Neural progenitor cell (in vitro differentiated cells): ENCODE results near the gene ZNF277.

Experiments used
- EZH2phosphoT487 ChIP-seq: fragments of 200-600 bp; sonication (generic); IDR thresholded peaks from 2 replicates; pipeline ENCODE4 v1.6.1; 2017; ENCODE audit warnings: antibody characterized with exemption
- TF ChIP-seq, protein P1 (sequence below): fragments of 200-600 bp; sonication (generic); IDR thresholded peaks from 2 replicates; pipeline ENCODE4 v1.5.1; 2017; ENCODE audit warnings: antibody characterized with exemption, mild to moderate bottlenecking

- TF ChIP-seq, protein P1, sequence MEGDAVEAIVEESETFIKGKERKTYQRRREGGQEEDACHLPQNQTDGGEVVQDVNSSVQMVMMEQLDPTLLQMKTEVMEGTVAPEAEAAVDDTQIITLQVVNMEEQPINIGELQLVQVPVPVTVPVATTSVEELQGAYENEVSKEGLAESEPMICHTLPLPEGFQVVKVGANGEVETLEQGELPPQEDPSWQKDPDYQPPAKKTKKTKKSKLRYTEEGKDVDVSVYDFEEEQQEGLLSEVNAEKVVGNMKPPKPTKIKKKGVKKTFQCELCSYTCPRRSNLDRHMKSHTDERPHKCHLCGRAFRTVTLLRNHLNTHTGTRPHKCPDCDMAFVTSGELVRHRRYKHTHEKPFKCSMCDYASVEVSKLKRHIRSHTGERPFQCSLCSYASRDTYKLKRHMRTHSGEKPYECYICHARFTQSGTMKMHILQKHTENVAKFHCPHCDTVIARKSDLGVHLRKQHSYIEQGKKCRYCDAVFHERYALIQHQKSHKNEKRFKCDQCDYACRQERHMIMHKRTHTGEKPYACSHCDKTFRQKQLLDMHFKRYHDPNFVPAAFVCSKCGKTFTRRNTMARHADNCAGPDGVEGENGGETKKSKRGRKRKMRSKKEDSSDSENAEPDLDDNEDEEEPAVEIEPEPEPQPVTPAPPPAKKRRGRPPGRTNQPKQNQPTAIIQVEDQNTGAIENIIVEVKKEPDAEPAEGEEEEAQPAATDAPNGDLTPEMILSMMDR: no peak
- no peak for TF ChIP-seq EZH2phosphoT487
Measured at GRCh38 chr7:112199672-112200071, 6.8 kb upstream of the ZNF277 start.
